ENCODE measurements around the gene ERFL. TPM values are rescaled to one million over a fixed set of nuclear protein-coding genes. Genes with fewer than 3 reads are reported as not detected.

Gene ERFL
- total RNA-seq, 1 experiment from 2014 or later = 0.79 TPM

- TF ChIP-seq MAX (IDR thresholded peaks at IDR 0.05) (no peak), CEBPB (IDR thresholded peaks at IDR 0.05; ENCODE audit: low read depth) (no peak), ELF1 (IDR thresholded peaks at IDR 0.05; ENCODE audit: borderline replicate concordance, low read depth) (no peak)
- no peak overlapping the region for H3K9ac ChIP-seq (ENCODE audit: low read length)
- ATAC-seq (no peak), DNase-seq (ENCODE audit: low read depth, low spot score) (no peak)
- no peak overlapping the region for H3K4me3 ChIP-seq (replicated peaks in 1 of 2; ENCODE audit: low read depth in 1 of 2, low read length in 2 of 2)
- H3K9me3 ChIP-seq (ENCODE audit: control insufficient read depth in 1 of 2, insufficient read depth in 1 of 2, low read depth in 1 of 2, low read length in 2 of 2) = no peaks in the 10 kb centered on the region
- no peak overlapping the region for H3K27ac ChIP-seq (ENCODE audit: low read depth, low read length)
- H3K79me2 ChIP-seq (ENCODE audit: insufficient read depth, low read length) = no peaks in the 10 kb centered on the region
- intact Hi-C loops (cut with micrococcal nuclease) = no loop called here
- H2AFZ ChIP-seq (ENCODE audit: low read depth, low read length, poor library complexity, severe bottlenecking) = no peak overlapping the region
- no TSS peak for BruUV-seq (replicated peaks)
- H4K20me1 ChIP-seq (ENCODE audit: insufficient read depth) = no peaks in the 10 kb centered on the region
- no peaks in the 10 kb centered on the region for H3K27me3 ChIP-seq (ENCODE audit: insufficient read depth, low read length)
- H3K9me2 ChIP-seq (ENCODE audit: insufficient read depth) = no peaks in the 10 kb centered on the region
- peaks cover 3 to 4% of the 10 kb centered on the region in 2 experiments; a peak in 3 of 4 replicates for H3K4me1 ChIP-seq (ENCODE audit: control insufficient read depth in 1 of 2, insufficient read depth in 2 of 2, low read length in 2 of 2)
- POLR2A ChIA-PET = no interaction called here
- no peak overlapping the region for H3K4me2 ChIP-seq (ENCODE audit: low read length)
- RAD21 ChIA-PET (ENCODE audit: low non-redundant PET in 1 of 2, low total read pairs in 2 of 2, uncharacterized antibody in 2 of 2, unreplicated experiment in 2 of 2) = no interaction called here
- CTCF ChIA-PET = no interaction called here
- no peaks in the 10 kb centered on the region for H3K36me3 ChIP-seq (ENCODE audit: control insufficient read depth in 1 of 2, insufficient read depth in 2 of 2, low read length in 2 of 2)
Measured at GRCh38 chr19:41922585-41922984, 5.7 kb downstream of the ERFL start.

DNA sequence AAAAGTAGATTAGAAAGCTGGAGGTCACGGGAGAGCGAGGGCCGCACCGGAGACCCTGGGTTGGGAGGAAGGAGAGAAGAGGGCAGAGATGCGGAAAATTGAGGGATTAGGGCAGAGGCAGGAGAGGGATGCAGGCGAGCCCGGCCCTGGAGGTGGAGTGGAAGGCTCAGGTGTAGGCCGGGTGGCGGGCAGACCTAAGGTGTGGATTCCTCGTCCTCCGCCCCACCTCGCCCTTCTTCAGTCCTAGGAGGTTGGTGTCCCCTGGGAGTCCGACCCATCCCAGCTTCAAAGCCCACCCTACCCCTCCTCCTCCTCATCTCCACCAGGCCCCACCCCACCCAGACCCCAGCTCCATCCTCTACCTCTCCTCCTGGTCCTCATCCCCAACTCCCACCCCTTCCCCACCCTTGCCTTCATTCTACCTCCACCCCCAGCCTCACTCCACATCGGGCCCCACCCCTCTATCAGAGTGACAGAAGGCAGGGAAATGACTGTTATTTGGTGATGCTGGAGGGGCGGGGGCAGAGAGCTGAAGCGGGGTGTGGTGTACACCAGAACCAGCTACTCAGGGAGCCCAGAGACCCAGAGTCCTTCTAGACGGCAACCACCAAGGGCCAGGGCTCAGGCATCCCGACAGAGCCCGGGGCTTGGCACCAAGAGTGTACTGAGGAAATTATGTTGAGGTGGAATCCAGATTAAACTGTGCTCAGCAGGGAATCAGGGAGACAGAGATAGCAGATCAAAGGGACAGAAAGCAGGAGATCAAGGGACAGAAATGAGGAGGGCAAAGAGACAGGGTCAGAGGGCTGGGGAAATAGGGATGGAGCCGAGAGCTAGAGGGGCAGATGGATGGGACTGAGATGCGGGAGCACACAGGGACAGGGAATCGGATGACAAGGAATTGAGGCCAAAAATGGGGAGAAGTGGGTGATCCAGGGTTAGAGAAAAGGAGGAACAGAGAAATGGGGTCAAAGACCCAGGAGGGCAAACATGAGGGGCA, 6.4 kb downstream of the ERFL start:
- CTCF ChIA-PET = no interaction called here

More for the DNA sequence above, 6.4 kb downstream of the ERFL start:
- DNase-seq (ENCODE audit: low read depth, low spot score) = no peak
- Histone ChIP-seq H3K9me2 (ENCODE audit: insufficient read depth) (no peaks in the 10 kb centered on the region), H3K27ac (ENCODE audit: low read depth, low read length) (no peak overlapping the region), H3K9ac (ENCODE audit: low read length) (no peak overlapping the region), H3K36me3 (ENCODE audit: control insufficient read depth in 1 of 2, insufficient read depth in 2 of 2, low read length in 2 of 2) (no peaks in the 10 kb centered on the region), H3K4me2 (ENCODE audit: low read length) (no peak overlapping the region), H2AFZ (ENCODE audit: low read depth, low read length, poor library complexity, severe bottlenecking) (no peak overlapping the region), H4K20me1 (ENCODE audit: insufficient read depth) (no peaks in the 10 kb centered on the region), H3K4me1 (ENCODE audit: control insufficient read depth in 1 of 2, insufficient read depth in 2 of 2, low read length in 2 of 2) (no peaks in the 10 kb centered on the region), H3K4me3 (replicated peaks in 1 of 2; ENCODE audit: low read depth in 1 of 2, low read length in 2 of 2) (no peak overlapping the region), H3K79me2 (ENCODE audit: insufficient read depth, low read length) (no peaks in the 10 kb centered on the region), H3K9me3 (ENCODE audit: control insufficient read depth in 1 of 2, insufficient read depth in 1 of 2, low read depth in 1 of 2, low read length in 2 of 2) (no peaks in the 10 kb centered on the region), H3K27me3 (ENCODE audit: insufficient read depth, low read length) (no peaks in the 10 kb centered on the region)
- ChIA-PET POLR2A (no interaction called here), RAD21 (ENCODE audit: low non-redundant PET in 1 of 2, low total read pairs in 2 of 2, uncharacterized antibody in 2 of 2, unreplicated experiment in 2 of 2) (no interaction called here)
- ATAC-seq = no peak
- no TSS peak for BruUV-seq (replicated peaks)
- no peak for TF ChIP-seq FOSL1 (IDR thresholded peaks at IDR 0.05; ENCODE audit: low read depth)
- TF ChIP-seq RAD21 (IDR thresholded peaks at IDR 0.05; ENCODE audit: low read depth) = no peak
- TF ChIP-seq ZFX (IDR thresholded peaks at IDR 0.05) = no peak
- intact Hi-C loops (cut with micrococcal nuclease) = no loop called here

Data from HCT116 (cell line).